IMR-90 (cell line): Measurements from ENCODE around the gene TOGARAM1. TPM values are rescaled to one million over a fixed set of nuclear protein-coding genes. Genes with fewer than 3 reads are reported as not detected.

Source experiments
- ATAC-seq: fragments of 200-7000 bp; cut with Tn5 transposase; 2 replicates; pipeline ENCODE4 v1.9.1; 2020; ENCODE audit warnings: low read depth, mild to moderate bottlenecking, moderate library complexity
- BruUV-seq: library from RNA; stranded (reverse); fragments of 400-500 nt; replicated peaks from 2 replicates; lab custom pipeline; 2021; lab: Mats Ljungman, UMichigan
- CTCF ChIA-PET: fragments of 300-600 bp; formaldehyde crosslinking; extraction: SDS; loops from one replicate; lab custom pipeline; 2021; ENCODE audit warnings: antibody characterized with exemption; lab: Yijun Ruan, JAX
- POLR2A ChIA-PET: fragments of 300-600 bp; sonication (Branson Sonifier 250); formaldehyde crosslinking; loops from one replicate; lab custom pipeline; 2022; ENCODE audit warnings: antibody characterized with exemption; ENCODE audit not compliant: unreplicated experiment; lab: Charles Lee
- DNase-seq: peaks from one replicate; pipeline ENCODE4 v3.0.0; 2013
- H2AFZ ChIP-seq: replicated peaks from 2 replicates; pipeline ENCODE3; 2013; ENCODE audit warnings: low read length, mild to moderate bottlenecking; ENCODE audit not compliant: poor library complexity
- H2AK5ac ChIP-seq: 2 replicates; pipeline ENCODE4 v1.6.1; 2013; ENCODE audit warnings: low read depth, low read length, inconsistent platforms
- H2AK9ac ChIP-seq: replicated peaks from 2 replicates; pipeline ENCODE3; 2013; ENCODE audit warnings: mild to moderate bottlenecking, low read depth, low read length, moderate library complexity; ENCODE audit not compliant: poor library complexity
- H2BK120ac ChIP-seq: 2 replicates; pipeline ENCODE4 v1.6.1; 2013; ENCODE audit warnings: low read depth, low read length, inconsistent platforms
- H2BK15ac ChIP-seq: 3 replicates; pipeline ENCODE4 v1.6.1; 2013; ENCODE audit warnings: low read depth, low read length, inconsistent platforms
- H2BK20ac ChIP-seq: 2 replicates; pipeline ENCODE4 v1.6.1; 2013; ENCODE audit warnings: low read depth, mild to moderate bottlenecking, inconsistent platforms, low read length, moderate library complexity
- H2BK5ac ChIP-seq: 2 replicates; pipeline ENCODE4 v1.6.1; 2013; ENCODE audit warnings: mild to moderate bottlenecking, low read depth, low read length, inconsistent platforms; ENCODE audit not compliant: poor library complexity, severe bottlenecking
- H3K14ac ChIP-seq: replicated peaks from 2 replicates; pipeline ENCODE4 v1.6.1; 2013; ENCODE audit warnings: low read depth, low read length, inconsistent platforms
- H3K18ac ChIP-seq: 2 replicates; pipeline ENCODE4 v1.6.1; 2013; ENCODE audit warnings: low read depth, low read length, control low read depth
- H3K23ac ChIP-seq: 2 replicates; pipeline ENCODE4 v1.6.1; 2013; ENCODE audit warnings: low read depth, low read length, inconsistent platforms
- H3K27ac ChIP-seq: 2 replicates; pipeline ENCODE4 v1.5.1; 2013; ENCODE audit warnings: mild to moderate bottlenecking, control low read depth, low read length; ENCODE audit not compliant: insufficient read depth
- H3K27me3 ChIP-seq: 2 replicates; pipeline ENCODE4 v1.6.1; 2013; ENCODE audit warnings: low read length; ENCODE audit not compliant: control insufficient read depth, insufficient read depth
- H3K36me3 ChIP-seq: 2 replicates; pipeline ENCODE4 v1.6.1; 2013; ENCODE audit warnings: low read length, mixed read lengths; ENCODE audit not compliant: control insufficient read depth, insufficient read depth
- H3K4ac ChIP-seq: 2 replicates; pipeline ENCODE4 v1.6.1; 2013; ENCODE audit warnings: low read depth, low read length, inconsistent platforms
- H3K4me1 ChIP-seq: 2 replicates; pipeline ENCODE4 v1.6.1; 2013; ENCODE audit warnings: low read length, mixed read lengths; ENCODE audit not compliant: control insufficient read depth, insufficient read depth
- H3K4me2 ChIP-seq: 2 replicates; pipeline ENCODE4 v1.6.1; 2013; ENCODE audit warnings: low read depth, mild to moderate bottlenecking, control low read depth, low read length, moderate library complexity
- H3K4me3 ChIP-seq: 2 replicates; pipeline ENCODE4 v1.5.1; 2013; ENCODE audit warnings: low read depth, mild to moderate bottlenecking, control low read depth, low read length, moderate library complexity; ENCODE audit not compliant: insufficient read depth
- H3K56ac ChIP-seq: 2 replicates; pipeline ENCODE4 v1.6.1; 2013; ENCODE audit warnings: low read length, inconsistent platforms; ENCODE audit not compliant: insufficient read depth; ENCODE audit errors: extremely low read depth
- H3K79me1 ChIP-seq, 2 experiments: 2 replicates each; pipeline ENCODE4 v1.6.1; 2013; ENCODE audit warnings: low read length in 2 of 2, inconsistent platforms in 1 of 2, low read depth in 1 of 2
- H3K9ac ChIP-seq: 2 replicates; pipeline ENCODE4 v1.6.1; 2013; ENCODE audit warnings: low read depth, low read length, control low read depth
- H3K9me1 ChIP-seq: 2 replicates; pipeline ENCODE4 v1.6.1; 2013; ENCODE audit warnings: low read length, inconsistent platforms; ENCODE audit not compliant: insufficient read depth
- H3K9me3 ChIP-seq: 2 replicates; pipeline ENCODE4 v1.6.1; 2013; ENCODE audit warnings: low read length; ENCODE audit not compliant: control insufficient read depth, insufficient read depth
- H4K20me1 ChIP-seq: 2 replicates; pipeline ENCODE4 v1.6.1; 2013; ENCODE audit warnings: low read length, inconsistent platforms; ENCODE audit not compliant: insufficient read depth
- H4K5ac ChIP-seq: 2 replicates; pipeline ENCODE4 v1.6.1; 2013; ENCODE audit warnings: mild to moderate bottlenecking, low read depth, low read length, control low read depth
- H4K8ac ChIP-seq, 2 experiments: 2 replicates each; pipeline ENCODE4 v1.6.1; 2013; ENCODE audit warnings: low read depth in 2 of 2, low read length in 2 of 2, control low read depth in 1 of 2, inconsistent platforms in 1 of 2
- H4K91ac ChIP-seq: 2 replicates; pipeline ENCODE4 v1.6.1; 2013; ENCODE audit warnings: low read depth, low read length, inconsistent platforms; ENCODE audit not compliant: insufficient read depth
- BHLHE40 ChIP-seq: fragments of 150-350 bp; IDR thresholded peaks from 2 replicates; pipeline ENCODE4 v1.6.1; 2016; ENCODE audit warnings: mild to moderate bottlenecking, low read depth, low read length
- CEBPB ChIP-seq: IDR thresholded peaks from 2 replicates; pipeline ENCODE4 v1.6.1; 2012; ENCODE audit warnings: low read depth, low read length, improper control_type of control experiment
- CTCF ChIP-seq: conservative IDR thresholded peaks from 2 replicates; pipeline ENCODE4 v1.5.1; 2012; ENCODE audit warnings: mild to moderate bottlenecking, low read depth, low read length, improper control_type of control experiment
- MAFK ChIP-seq: IDR thresholded peaks from 2 replicates; pipeline ENCODE4 v1.6.1; 2012; ENCODE audit warnings: low read depth, low read length, improper control_type of control experiment
- MAZ ChIP-seq: IDR thresholded peaks from 2 replicates; pipeline ENCODE4 v1.6.1; 2012; ENCODE audit warnings: low read depth, mild to moderate bottlenecking, low read length, improper control_type of control experiment, moderate library complexity, borderline replicate concordance
- NFE2L2 ChIP-seq: fragments of 150-350 bp; IDR thresholded peaks from 2 replicates; pipeline ENCODE4 v1.6.1; 2016; ENCODE audit warnings: low read depth, mild to moderate bottlenecking, low read length
- POLR2A ChIP-seq: IDR thresholded peaks from 2 replicates; pipeline ENCODE4 v1.6.1; 2012; ENCODE audit warnings: mild to moderate bottlenecking, low read depth, low read length
- RCOR1 ChIP-seq: IDR thresholded peaks from 2 replicates; pipeline ENCODE4 v1.6.1; 2012; ENCODE audit warnings: mild to moderate bottlenecking, low read length, improper control_type of control experiment; ENCODE audit not compliant: insufficient replicate concordance
- dilution Hi-C: fragments of 300-500 bp; cut with HindIII; formaldehyde crosslinking; loops from one replicate; pipeline ENCODE4 v1.14.3; 2018; ENCODE audit warnings: low sequenced_read_pairs; ENCODE audit not compliant: unreplicated experiment
- in situ Hi-C: fragments of 300-500 bp; cut with MboI; formaldehyde crosslinking; loops from 3 replicates; pipeline ENCODE4 v1.14.3; 2019; ENCODE audit warnings: low sequenced_read_pairs, inconsistent platforms, mixed read lengths
- intact Hi-C: fragments of 100-400 bp; cut with micrococcal nuclease; formaldehyde crosslinking; loops from 2 replicates; pipeline ENCODE4 v1.10.0; 2022
- polyA plus RNA-seq, 3 experiments: library from polyadenylated mRNA; depleted of rRNA; stranded (reverse); fragments of >200 nt; gene quantifications; 2 replicates each; pipeline ENCODE4 v1.2.3, GENCODE V29; 2012; ENCODE audit warnings: low replicate concordance in 1 of 3
- total RNA-seq: library from RNA; depleted of rRNA; stranded (reverse); fragments of >200 nt; gene quantifications from 2 replicates; pipeline ENCODE4 v1.2.3, GENCODE V29; 2012

The TOGARAM1 gene
- total and polyA plus RNA-seq, 2 of the 4 experiments (the other 2 are of a cell fraction): 3.1 to 13.4 TPM

GRCh38 chr14:44979740-44980356 lies 17.9 kb downstream of the TOGARAM1 start:
- ATAC-seq (no peak), DNase-seq (no peak)
- H3K18ac ChIP-seq: no peak overlapping the region
- TF ChIP-seq BHLHE40 (no peak), RCOR1 (no peak), MAZ (no peak), CEBPB (no peak), POLR2A (no peak), CTCF (no peak), MAFK (no peak), NFE2L2 (no peak)
- no peak overlapping the region for H3K4ac ChIP-seq
- no peaks in the 10 kb centered on the region; the same call in 1 of the 2 replicates for H3K9me1 ChIP-seq
- H3K4me1 ChIP-seq: no peaks in the 10 kb centered on the region
- H3K9me3 ChIP-seq: no peaks in the 10 kb centered on the region
- H3K14ac ChIP-seq: no peak overlapping the region
- H3K4me3 ChIP-seq: no peak overlapping the region
- no peaks in the 10 kb centered on the region for H4K20me1 ChIP-seq
- no peak overlapping the region for H3K4me2 ChIP-seq
- H4K91ac ChIP-seq: no peak overlapping the region
- H2BK5ac ChIP-seq: no peak overlapping the region
- no peak overlapping the region for H3K56ac ChIP-seq
- in situ Hi-C loops (no loop called here), intact Hi-C loops (no loop called here), dilution Hi-C loops (no loop called here)
- H2BK20ac ChIP-seq: no peak overlapping the region
- no peak overlapping the region for H2AK9ac ChIP-seq
- H2BK120ac ChIP-seq: no peak overlapping the region
- no peaks in the 10 kb centered on the region for H3K36me3 ChIP-seq
- ChIA-PET POLR2A (no interaction called here), CTCF (interaction anchor here (1.0 kb wide), 1 partner anchor 26 kb away, joined by 3 read pairs; no protein-coding TSS in a partner anchor)
- H3K27ac ChIP-seq: no peak overlapping the region
- no peak overlapping the region for H4K5ac ChIP-seq
- H3K27me3 ChIP-seq: no peaks in the 10 kb centered on the region
- peaks cover 15 to 20% of the 10 kb centered on the region in 2 experiments for H3K79me1 ChIP-seq
- H3K9ac ChIP-seq: no peak overlapping the region
- H2AK5ac ChIP-seq: no peak overlapping the region
- no peak overlapping the region for H2BK15ac ChIP-seq
- no peak overlapping the region for H2AFZ ChIP-seq
- no peak overlapping the region for H3K23ac ChIP-seq
- no TSS peak for BruUV-seq
- H4K8ac ChIP-seq: no peak overlapping the region
